CD14-positive monocyte (primary cell): ENCODE data around the gene XAGE5. TPM values are rescaled to one million over a fixed set of nuclear protein-coding genes. Genes with fewer than 3 reads are reported as not detected.
"Not testable (repeated sequence)": the region's sequence is repeated elsewhere in the genome, so short reads cannot be mapped to it uniquely, and the experiment has no call there.

Experiments
- DNase-seq, 3 donors: peaks; one replicate each; pipeline ENCODE4 v3.0.0-alpha.2; 2011 to 2022
- H2AFZ ChIP-seq: 2 replicates; pipeline ENCODE4 v1.6.0; 2012; ENCODE audit warnings: mild to moderate bottlenecking, low read depth, low read length, inconsistent platforms; ENCODE audit not compliant: insufficient read depth, poor library complexity, severe bottlenecking
- H3K27ac ChIP-seq, 2 donors: 1 replicate in 1 of 2; 2 replicates in 1 of 2; pipeline ENCODE4 v1.5.1; 2012 to 2013; ENCODE audit warnings: low read length in 2 of 2, control low read depth in 1 of 2, inconsistent platforms in 1 of 2, low read depth in 1 of 2, mild to moderate bottlenecking in 1 of 2
- H3K27me3 ChIP-seq, 2 donors: one replicate each; pipeline versions ENCODE4 v1.6.0 to v1.6.1; 2011 to 2013; ENCODE audit warnings: low read length in 2 of 2; ENCODE audit not compliant: control insufficient read depth in 2 of 2, insufficient read depth in 2 of 2
- H3K36me3 ChIP-seq, 2 donors: replicated peaks in 1 of 2; 1 replicate in 1 of 2; 2 replicates in 1 of 2; pipeline versions ENCODE4 v1.5.1 to v1.6.1; 2012 to 2013; ENCODE audit warnings: low read length in 2 of 2, control low read depth in 1 of 2, inconsistent platforms in 1 of 2, mild to moderate bottlenecking in 1 of 2; ENCODE audit not compliant: insufficient read depth in 2 of 2, control insufficient read depth in 1 of 2
- H3K4me1 ChIP-seq, 2 donors: 1 replicate in 1 of 2; 2 replicates in 1 of 2; pipeline versions ENCODE4 v1.5.1 to v1.6.1; 2012 to 2013; ENCODE audit warnings: low read length in 2 of 2, control low read depth in 1 of 2, inconsistent platforms in 1 of 2, mild to moderate bottlenecking in 1 of 2, moderate library complexity in 1 of 2; ENCODE audit not compliant: insufficient read depth in 2 of 2, control insufficient read depth in 1 of 2
- H3K4me2 ChIP-seq: replicated peaks from 2 replicates; pipeline ENCODE3; 2012; ENCODE audit warnings: low read length, moderate library complexity, mild to moderate bottlenecking; ENCODE audit not compliant: poor library complexity, severe bottlenecking; ENCODE audit errors: extremely low read depth
- H3K4me3 ChIP-seq, 3 experiments: fragments of 200-600 bp in 1 of 3; sonication (generic) in 1 of 3; replicated peaks in 1 of 3; 1 replicate in 2 of 3; 2 replicates in 1 of 3; pipeline ENCODE4 v1.5.1; 2011 to 2013; ENCODE audit warnings: low read length in 3 of 3, mild to moderate bottlenecking in 3 of 3, control low read depth in 2 of 3, low read depth in 2 of 3, inconsistent platforms in 1 of 3, moderate library complexity in 1 of 3
- H3K79me2 ChIP-seq: 2 replicates; pipeline ENCODE4 v1.6.0; 2012; ENCODE audit warnings: mild to moderate bottlenecking, control low read depth, inconsistent platforms, low read length, moderate library complexity; ENCODE audit not compliant: insufficient read depth
- H3K9ac ChIP-seq: 2 replicates; pipeline ENCODE4 v1.6.0; 2017; ENCODE audit warnings: low read length, mild to moderate bottlenecking; ENCODE audit not compliant: insufficient read depth, poor library complexity, severe bottlenecking
- H3K9me3 ChIP-seq, 2 donors: replicated peaks in 1 of 2; 1 replicate in 1 of 2; 2 replicates in 1 of 2; pipeline versions ENCODE4 v1.5.1 to v1.6.1; 2012 to 2013; ENCODE audit warnings: low read length in 2 of 2, control low read depth in 1 of 2; ENCODE audit not compliant: control insufficient read depth in 1 of 2, insufficient read depth in 1 of 2
- H4K20me1 ChIP-seq: 2 replicates; pipeline ENCODE4 v1.6.0; 2012; ENCODE audit warnings: mild to moderate bottlenecking, low read length, control low read depth, moderate library complexity; ENCODE audit not compliant: insufficient read depth
- H3K27ac Mint-ChIP-seq, 7 donors: one replicate each; pipeline ENCODE4 v1.8.0; 2020; ENCODE audit warnings: mild to moderate bottlenecking in 7 of 7, mixed read lengths in 7 of 7, moderate library complexity in 6 of 7, inconsistent platforms in 2 of 7
- H3K27me3 Mint-ChIP-seq, 3 donors: one replicate each; pipeline ENCODE4 v1.8.0; 2021 to 2022; ENCODE audit warnings: low read depth in 3 of 3, mild to moderate bottlenecking in 3 of 3, mixed read lengths in 3 of 3, moderate library complexity in 3 of 3, inconsistent platforms in 1 of 3
- H3K36me3 Mint-ChIP-seq, 2 donors: one replicate each; pipeline ENCODE4 v1.8.0; 2020; ENCODE audit warnings: mixed read lengths in 2 of 2, inconsistent platforms in 1 of 2, mild to moderate bottlenecking in 1 of 2
- H3K4me1 Mint-ChIP-seq: one replicate; pipeline ENCODE4 v1.8.0; 2020; ENCODE audit warnings: mild to moderate bottlenecking, mixed read lengths
- H3K4me3 Mint-ChIP-seq, 2 donors: one replicate each; pipeline ENCODE4 v1.8.0; 2020; ENCODE audit warnings: mild to moderate bottlenecking in 2 of 2, mixed read lengths in 2 of 2, moderate library complexity in 1 of 2
- H3K9me3 Mint-ChIP-seq, 7 donors: one replicate each; pipeline ENCODE4 v1.8.0; 2020 to 2022; ENCODE audit warnings: mixed read lengths in 7 of 7, mild to moderate bottlenecking in 6 of 7, moderate library complexity in 6 of 7, inconsistent platforms in 2 of 7
- WGBS: methylation state at CpG from one replicate; pipeline ENCODE4 v1.1.5; 2013; ENCODE audit warnings: missing lambda C conversion rate; ENCODE audit not compliant: insufficient coverage; 5-methylcytosine and 5-hydroxymethylcytosine counted together
- intact Hi-C, 2 donors: fragments of 100-400 bp; cut with micrococcal nuclease; formaldehyde crosslinking; loops; one replicate each; pipeline versions ENCODE4 v1.15.0 to v1.15.1; 2023
- polyA plus RNA-seq, 3 donors: library from polyadenylated mRNA; depleted of rRNA in 1 of 3; unstranded in 2 of 3; stranded (reverse) in 1 of 3; fragments of 300-500 nt in 2 of 3; fragments of >200 nt in 1 of 3; fragmentation: Illumina TruSeq in 2 of 3; gene quantifications; 1 replicate in 2 of 3; 2 replicates in 1 of 3; pipeline ENCODE4 v1.2.3, GENCODE V29; 2012 to 2021
- TF ChIP-seq, protein P1 (sequence below): fragments of 200-600 bp; IDR thresholded peaks from one replicate; pipeline ENCODE4 v1.8.0; 2022; ENCODE audit warnings: antibody characterized with exemption, mild to moderate bottlenecking

XAGE5 gene
- polyA plus RNA-seq, 3 donors, result not detected

DNA sequence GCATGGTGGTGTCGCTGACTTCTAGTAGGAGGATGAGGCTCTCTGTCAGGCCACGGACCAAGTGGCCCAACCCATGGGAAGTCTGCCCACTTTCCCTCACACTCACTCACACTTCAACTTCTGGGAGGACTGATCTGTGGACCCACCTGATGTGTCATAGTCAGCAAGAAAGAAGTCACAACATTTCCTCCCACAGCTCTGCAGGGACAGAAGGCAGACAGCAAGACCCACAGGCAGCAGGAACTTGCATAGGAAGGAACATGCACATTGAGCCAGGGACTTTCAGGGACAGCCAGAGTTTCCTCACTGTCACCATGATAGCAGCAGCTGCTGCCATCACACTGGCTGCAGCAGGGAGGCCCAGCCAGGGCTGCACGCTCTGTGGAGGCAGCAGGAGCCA, 19.5 kb downstream of the XAGE5 start:
- H3K27ac ChIP-seq, result no peak overlapping the region
- TF ChIP-seq, protein P1, sequence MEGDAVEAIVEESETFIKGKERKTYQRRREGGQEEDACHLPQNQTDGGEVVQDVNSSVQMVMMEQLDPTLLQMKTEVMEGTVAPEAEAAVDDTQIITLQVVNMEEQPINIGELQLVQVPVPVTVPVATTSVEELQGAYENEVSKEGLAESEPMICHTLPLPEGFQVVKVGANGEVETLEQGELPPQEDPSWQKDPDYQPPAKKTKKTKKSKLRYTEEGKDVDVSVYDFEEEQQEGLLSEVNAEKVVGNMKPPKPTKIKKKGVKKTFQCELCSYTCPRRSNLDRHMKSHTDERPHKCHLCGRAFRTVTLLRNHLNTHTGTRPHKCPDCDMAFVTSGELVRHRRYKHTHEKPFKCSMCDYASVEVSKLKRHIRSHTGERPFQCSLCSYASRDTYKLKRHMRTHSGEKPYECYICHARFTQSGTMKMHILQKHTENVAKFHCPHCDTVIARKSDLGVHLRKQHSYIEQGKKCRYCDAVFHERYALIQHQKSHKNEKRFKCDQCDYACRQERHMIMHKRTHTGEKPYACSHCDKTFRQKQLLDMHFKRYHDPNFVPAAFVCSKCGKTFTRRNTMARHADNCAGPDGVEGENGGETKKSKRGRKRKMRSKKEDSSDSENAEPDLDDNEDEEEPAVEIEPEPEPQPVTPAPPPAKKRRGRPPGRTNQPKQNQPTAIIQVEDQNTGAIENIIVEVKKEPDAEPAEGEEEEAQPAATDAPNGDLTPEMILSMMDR, result no peak
- no peak overlapping the region for H3K4me3 ChIP-seq
- no peaks in the 10 kb centered on the region for H3K9me3 ChIP-seq
- no peaks in the 10 kb centered on the region for H3K36me3 Mint-ChIP-seq
- no peaks in the 10 kb centered on the region for H3K27me3 ChIP-seq
- H3K79me2 ChIP-seq, result no peaks in the 10 kb centered on the region
- peaks cover 0 to 2% (median 0%) of the 10 kb centered on the region in 3 donors for H3K27me3 Mint-ChIP-seq
- H3K4me2 ChIP-seq, result no peak overlapping the region
- no peaks in the 10 kb centered on the region for H4K20me1 ChIP-seq
- no peak overlapping the region for H2AFZ ChIP-seq
- no peak overlapping the region for H3K27ac Mint-ChIP-seq
- peaks cover 0 to 10% (median 4%) of the 10 kb centered on the region in 7 donors for H3K9me3 Mint-ChIP-seq
- no peak overlapping the region for H3K9ac ChIP-seq
- no peaks in the 10 kb centered on the region for H3K36me3 ChIP-seq
- H3K4me1 Mint-ChIP-seq, result no peaks in the 10 kb centered on the region
- H3K4me1 ChIP-seq, result no peaks in the 10 kb centered on the region
- no CpG with 5 or more reads among the region's 3 CpGs for WGBS
- no peak overlapping the region for H3K4me3 Mint-ChIP-seq
- DNase-seq, result no peak
- intact Hi-C loops, result no loop called here

DNA sequence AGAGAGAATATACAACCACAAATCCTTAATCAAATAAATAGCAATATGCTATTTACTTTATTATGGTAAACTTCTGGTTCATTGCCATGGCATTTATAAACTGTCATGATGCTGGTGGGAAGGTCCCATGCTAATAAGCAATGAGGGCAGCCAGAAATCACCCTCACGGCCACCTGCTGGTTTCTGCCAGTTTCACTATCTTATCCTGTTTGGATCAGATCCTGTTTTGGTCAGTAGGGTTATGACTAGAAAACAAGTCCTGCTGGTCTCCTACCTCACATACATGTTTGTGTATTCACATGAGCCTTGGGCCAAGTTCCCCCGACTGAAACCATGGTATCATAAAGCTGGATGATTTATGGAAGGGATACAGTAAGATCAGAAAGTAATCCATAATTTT, 28.1 kb downstream of the XAGE5 start:
- TF ChIP-seq, protein P1, result no peak
- no peaks in the 10 kb centered on the region for H4K20me1 ChIP-seq
- H3K27me3 Mint-ChIP-seq, result peaks cover 1 to 3% (median 2%) of the 10 kb centered on the region in 3 donors
- no peaks in the 10 kb centered on the region for H3K79me2 ChIP-seq
- H2AFZ ChIP-seq, result no peak overlapping the region
- H3K9ac ChIP-seq, result no peak overlapping the region
- H3K27ac ChIP-seq, result no peak overlapping the region
- no peak overlapping the region for H3K4me2 ChIP-seq
- no peaks in the 10 kb centered on the region for H3K27me3 ChIP-seq
- no peaks in the 10 kb centered on the region for H3K4me1 ChIP-seq
- H3K4me3 Mint-ChIP-seq, result no peak overlapping the region
- H3K4me3 ChIP-seq, result no peak overlapping the region
- no peaks in the 10 kb centered on the region for H3K36me3 Mint-ChIP-seq
- H3K27ac Mint-ChIP-seq, result no peak overlapping the region
- peaks cover 0 to 7% (median 0%) of the 10 kb centered on the region in 7 donors for H3K9me3 Mint-ChIP-seq
- WGBS, result 80% methylated on average over 1 of the region's 2 CpGs
- no peak for DNase-seq
- no peaks in the 10 kb centered on the region for H3K36me3 ChIP-seq
- intact Hi-C loops, result no loop called here
- H3K4me1 Mint-ChIP-seq, result no peaks in the 10 kb centered on the region
- no peaks in the 10 kb centered on the region for H3K9me3 ChIP-seq

DNA sequence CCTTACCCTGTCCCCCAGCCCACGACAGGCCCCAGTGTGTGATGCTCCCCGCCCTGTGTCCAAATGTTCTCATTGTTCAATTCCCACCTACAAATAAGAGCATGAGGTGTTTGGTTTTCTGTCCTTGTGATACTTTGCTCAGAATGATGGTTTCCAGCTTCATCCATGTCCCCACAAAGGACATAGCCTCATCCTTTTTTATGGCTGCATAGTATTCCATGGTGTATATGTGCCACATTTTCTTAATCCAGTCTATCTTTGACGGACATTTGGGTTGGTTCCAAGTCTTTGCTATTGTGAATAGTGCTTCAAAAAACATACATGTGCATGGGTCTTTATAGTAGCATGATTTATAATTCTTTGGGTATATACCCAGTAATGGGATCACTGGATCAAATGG, 32.5 kb downstream of the XAGE5 start:
- H3K9me3 ChIP-seq, H3K27ac Mint-ChIP-seq, H2AFZ ChIP-seq, H3K9me3 Mint-ChIP-seq, H3K36me3 ChIP-seq, H3K36me3 Mint-ChIP-seq, H3K9ac ChIP-seq, H3K4me1 Mint-ChIP-seq, H4K20me1 ChIP-seq, DNase-seq, H3K27ac ChIP-seq, H3K4me3 ChIP-seq, H3K27me3 ChIP-seq, H3K4me3 Mint-ChIP-seq, H3K4me1 ChIP-seq, intact Hi-C loops, H3K79me2 ChIP-seq, H3K4me2 ChIP-seq: not testable (repeated sequence)
- WGBS, result no CpG with 5 or more reads among the region's 3 CpGs
- peaks cover 3 to 21% (median 5%) of the 10 kb centered on the region in 3 donors for H3K27me3 Mint-ChIP-seq
